Upper lobe of right lung (tissue), 1 donor: ENCODE measurements around the gene ZNF500. TPM values are rescaled to one million over a fixed set of nuclear protein-coding genes. Genes with fewer than 3 reads are reported as not detected.

ENCODE experiments used
- ATAC-seq: fragments of 200-7000 bp; cut with Tn5 transposase; one replicate; pipeline ENCODE4 v1.9.1; 2020; ENCODE audit warnings: mild to moderate bottlenecking, moderate library complexity
- DNase-seq: peaks from one replicate; pipeline ENCODE4 v3.0.0-alpha.2; 2020
- H3K27ac ChIP-seq: fragments of 200-600 bp; one replicate; pipeline ENCODE4 v1.8.0; 2022
- H3K27me3 ChIP-seq: fragments of 200-600 bp; one replicate; pipeline ENCODE4 v1.8.0; 2022; ENCODE audit warnings: mild to moderate bottlenecking
- H3K36me3 ChIP-seq: fragments of 200-600 bp; one replicate; pipeline ENCODE4 v1.8.0; 2022
- H3K4me1 ChIP-seq: fragments of 200-600 bp; one replicate; pipeline ENCODE4 v1.8.0; 2022
- H3K4me3 ChIP-seq: fragments of 200-600 bp; one replicate; pipeline ENCODE4 v1.8.0; 2022; ENCODE audit warnings: mild to moderate bottlenecking
- H3K9me3 ChIP-seq: fragments of 200-600 bp; one replicate; pipeline ENCODE4 v1.8.0; 2022
- CTCF ChIP-seq: fragments of 200-600 bp; IDR thresholded peaks from one replicate; pipeline ENCODE4 v1.8.0; 2022; ENCODE audit warnings: antibody characterized with exemption
- intact Hi-C: fragments of 100-400 bp; cut with DNase I; formaldehyde crosslinking; loops from one replicate; pipeline ENCODE4 v1.11.0; 2022
- total RNA-seq: library from RNA; stranded (reverse); fragmentation: NEBNext Ultra II Directional; extraction: Animal tissue kit (Norgen Biotek cat#: 25700); gene quantifications from one replicate; pipeline ENCODE4 v1.2.1, GENCODE V29; 2021
- donor health status: DM: no; HTN: yes; CAD: no; lungs with severe emphysema.

Gene ZNF500
- total RNA-seq, 1 donor from 2014 or later, result 15.7 TPM

DNA sequence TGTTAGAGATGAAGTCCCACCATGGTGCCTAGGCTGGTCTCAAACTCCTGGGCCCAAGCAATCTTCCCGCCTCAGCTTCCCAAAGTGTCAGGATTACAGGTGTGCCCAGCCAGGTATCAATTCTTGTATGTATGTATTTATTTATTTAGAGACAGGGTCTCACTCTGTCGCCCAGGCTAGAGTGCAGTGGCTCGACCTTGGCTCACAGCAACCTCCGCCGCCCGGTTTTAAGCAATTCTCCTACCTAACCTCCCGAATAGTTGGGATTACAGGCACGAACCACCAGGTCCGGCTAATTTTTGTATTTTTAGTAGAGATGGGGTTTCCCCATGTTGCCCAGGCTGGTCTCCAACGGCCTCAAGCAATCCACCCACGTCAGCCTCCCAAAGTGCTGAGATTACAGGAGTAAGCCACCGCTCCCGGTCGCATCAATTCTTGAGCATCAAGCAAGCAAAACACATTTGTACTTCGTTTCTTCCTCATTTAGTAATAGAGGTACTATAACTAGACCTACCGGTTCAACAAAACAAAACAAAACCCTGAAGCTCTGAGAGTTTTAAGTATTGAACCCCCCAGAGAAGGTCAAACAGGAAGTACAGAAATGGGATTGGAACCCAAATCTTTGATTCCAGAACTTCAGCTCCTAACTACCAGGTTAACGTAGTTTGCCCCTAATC, 1.0 kb upstream of the ZNF500 start:
- Histone ChIP-seq H3K36me3 (peaks cover 9% of the 10 kb centered on the region), H3K27ac (peak overlapping the region; percentile 84), H3K27me3 (no peaks in the 10 kb centered on the region), H3K9me3 (no peaks in the 10 kb centered on the region), H3K4me1 (peaks cover 28% of the 10 kb centered on the region), H3K4me3 (peak overlapping the region; percentile 81)
- DNase-seq, result no peak
- no peak for TF ChIP-seq CTCF
- ATAC-seq, result no peak
- intact Hi-C loops, result no loop called here

DNA sequence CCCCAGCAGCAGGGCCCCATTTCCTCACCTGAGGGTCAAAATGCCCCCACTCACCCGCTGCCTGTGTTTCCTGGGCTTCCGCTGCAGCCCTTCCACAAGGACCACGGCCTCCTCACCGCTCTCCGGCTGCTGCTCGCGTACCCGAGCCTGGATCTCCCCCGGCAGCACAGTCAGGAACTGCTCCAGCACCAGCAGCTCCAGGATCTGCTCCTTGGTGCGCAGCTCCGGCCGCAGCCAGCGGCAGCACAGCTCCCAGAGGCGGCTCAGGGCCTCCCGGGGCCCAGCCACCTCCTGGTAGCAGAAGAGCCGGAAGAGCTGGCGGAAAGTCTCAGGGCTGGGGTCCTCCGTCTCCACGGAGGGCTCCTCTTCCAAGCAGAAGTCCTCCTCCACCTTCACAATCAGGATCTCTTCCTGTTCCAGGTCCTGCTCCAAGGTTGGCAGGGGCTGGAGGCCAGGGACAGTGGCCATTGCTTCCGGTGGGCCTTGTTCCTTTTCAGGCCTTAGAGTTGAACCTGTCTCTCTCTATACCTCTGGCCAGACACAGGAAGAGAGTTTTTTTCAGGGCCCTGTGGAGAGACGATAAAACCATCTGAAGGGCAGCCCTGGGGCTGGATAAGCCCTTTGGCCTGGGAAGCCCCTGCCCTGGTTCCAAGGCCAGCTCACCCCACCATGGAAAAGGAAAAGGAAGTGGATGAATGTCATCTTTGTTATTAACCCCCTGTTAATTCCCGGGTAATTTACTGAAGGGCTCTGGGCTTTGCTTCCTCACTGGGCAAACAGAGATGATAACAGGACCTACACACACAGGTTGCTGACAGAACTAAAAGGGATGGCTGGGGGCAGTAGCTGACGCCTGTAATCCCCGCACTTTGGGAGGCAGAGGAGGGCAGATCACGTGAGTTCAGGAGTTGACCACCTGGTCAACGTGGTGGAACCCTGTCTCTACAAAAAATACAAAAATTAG, 1.2 kb downstream of the ZNF500 start:
- ATAC-seq, result no peak
- intact Hi-C loops, result no loop called here
- H3K27ac ChIP-seq, result no peak overlapping the region

DNA sequence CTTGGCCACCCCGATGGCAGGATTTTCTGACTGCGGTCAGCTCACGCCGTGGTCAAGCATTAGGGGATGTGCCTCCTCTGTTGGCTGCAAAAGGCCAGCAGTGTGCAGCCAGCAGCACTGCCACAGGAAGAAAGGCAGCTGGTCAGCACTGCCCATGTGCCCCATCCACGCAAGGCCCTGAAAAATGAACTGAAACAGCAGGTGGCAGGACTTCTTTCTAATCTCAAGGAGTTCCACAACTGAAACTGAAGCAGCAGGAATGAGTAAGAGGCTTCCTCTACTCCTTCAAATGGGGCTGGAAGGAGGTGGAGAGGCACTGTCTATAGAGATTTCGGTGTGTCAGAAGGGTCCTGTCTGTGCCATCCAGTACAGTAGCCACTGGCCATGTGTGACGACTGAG, 3.2 kb downstream of the ZNF500 start:
- Histone ChIP-seq H3K27ac (no peak overlapping the region), H3K27me3 (no peaks in the 10 kb centered on the region), H3K4me1 (peaks cover 23% of the 10 kb centered on the region), H3K36me3 (peaks cover 48% of the 10 kb centered on the region), H3K4me3 (no peak overlapping the region), H3K9me3 (no peaks in the 10 kb centered on the region)
- DNase-seq (no peak), ATAC-seq (no peak)
- TF ChIP-seq CTCF, result no peak
- intact Hi-C loops, result no loop called here

More for the DNA sequence above, 1.2 kb downstream of the ZNF500 start:
- Histone ChIP-seq H3K4me1 (peaks cover 28% of the 10 kb centered on the region), H3K4me3 (peak overlapping the region; percentile 81), H3K9me3 (no peaks in the 10 kb centered on the region), H3K27me3 (no peaks in the 10 kb centered on the region), H3K36me3 (peaks cover 28% of the 10 kb centered on the region)
- DNase-seq, result no peak
- TF ChIP-seq CTCF, result no peak

GRCh38 chr16:4762205-4762604, 4.8 kb downstream of the ZNF500 start:
- H3K27ac ChIP-seq, result no peak overlapping the region
- DNase-seq, result no peak
- peaks cover 13% of the 10 kb centered on the region for H3K4me1 ChIP-seq
- no peaks in the 10 kb centered on the region for H3K9me3 ChIP-seq
- no peak for ATAC-seq
- no peak overlapping the region for H3K4me3 ChIP-seq
- TF ChIP-seq CTCF, result no peak
- H3K36me3 ChIP-seq, result peaks cover 59% of the 10 kb centered on the region
- H3K27me3 ChIP-seq, result no peaks in the 10 kb centered on the region
- intact Hi-C loops, result no loop called here

GRCh38 chr16:4760221-4760910, 6.6 kb downstream of the ZNF500 start:
- ATAC-seq (no peak), DNase-seq (no peak)
- no peak for TF ChIP-seq CTCF
- H3K27me3 ChIP-seq, result no peaks in the 10 kb centered on the region
- H3K4me1 ChIP-seq, result peaks cover 1% of the 10 kb centered on the region
- H3K36me3 ChIP-seq, result peaks cover 75% of the 10 kb centered on the region
- no peak overlapping the region for H3K4me3 ChIP-seq
- no peaks in the 10 kb centered on the region for H3K9me3 ChIP-seq
- no peak overlapping the region for H3K27ac ChIP-seq
- intact Hi-C loops, result no loop called here
